ENCODE data around the gene HHIPL1. TPM values are rescaled to one million over a fixed set of nuclear protein-coding genes. Genes with fewer than 3 reads are reported as not detected.

The HHIPL1 gene
- total RNA-seq, 6 experiments from 2014 or later = 0.43 to 1.4 (median 0.66) TPM

- peak in 1 of 4 donors; percentile 24 for ATAC-seq
- intact Hi-C loops (cut with DNase I) = no loop called here
- DNase-seq = no peak
- Histone ChIP-seq H3K4me1 (no peaks in the 10 kb centered on the region), H3K36me3 (no peaks in the 10 kb centered on the region), H3K9me3 (no peaks in the 10 kb centered on the region), H3K4me3 (no peak overlapping the region), H3K27ac (no peak overlapping the region), H3K27me3 (no peaks in the 10 kb centered on the region)
- TF ChIP-seq, protein P1, sequence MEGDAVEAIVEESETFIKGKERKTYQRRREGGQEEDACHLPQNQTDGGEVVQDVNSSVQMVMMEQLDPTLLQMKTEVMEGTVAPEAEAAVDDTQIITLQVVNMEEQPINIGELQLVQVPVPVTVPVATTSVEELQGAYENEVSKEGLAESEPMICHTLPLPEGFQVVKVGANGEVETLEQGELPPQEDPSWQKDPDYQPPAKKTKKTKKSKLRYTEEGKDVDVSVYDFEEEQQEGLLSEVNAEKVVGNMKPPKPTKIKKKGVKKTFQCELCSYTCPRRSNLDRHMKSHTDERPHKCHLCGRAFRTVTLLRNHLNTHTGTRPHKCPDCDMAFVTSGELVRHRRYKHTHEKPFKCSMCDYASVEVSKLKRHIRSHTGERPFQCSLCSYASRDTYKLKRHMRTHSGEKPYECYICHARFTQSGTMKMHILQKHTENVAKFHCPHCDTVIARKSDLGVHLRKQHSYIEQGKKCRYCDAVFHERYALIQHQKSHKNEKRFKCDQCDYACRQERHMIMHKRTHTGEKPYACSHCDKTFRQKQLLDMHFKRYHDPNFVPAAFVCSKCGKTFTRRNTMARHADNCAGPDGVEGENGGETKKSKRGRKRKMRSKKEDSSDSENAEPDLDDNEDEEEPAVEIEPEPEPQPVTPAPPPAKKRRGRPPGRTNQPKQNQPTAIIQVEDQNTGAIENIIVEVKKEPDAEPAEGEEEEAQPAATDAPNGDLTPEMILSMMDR (IDR thresholded peaks at IDR 0.05) = no peak
- TF ChIP-seq POLR2A (IDR thresholded peaks at IDR 0.05) = no peak
- WGBS (ENCODE audit: insufficient coverage, low coverage, low lambda C conversion rate, missing lambda C conversion rate) = 90% methylated on average over 6 of the region's 8 CpGs
Observed at GRCh38 chr14:99612738-99613330, 32.1 kb upstream of the HHIPL1 start.

DNA sequence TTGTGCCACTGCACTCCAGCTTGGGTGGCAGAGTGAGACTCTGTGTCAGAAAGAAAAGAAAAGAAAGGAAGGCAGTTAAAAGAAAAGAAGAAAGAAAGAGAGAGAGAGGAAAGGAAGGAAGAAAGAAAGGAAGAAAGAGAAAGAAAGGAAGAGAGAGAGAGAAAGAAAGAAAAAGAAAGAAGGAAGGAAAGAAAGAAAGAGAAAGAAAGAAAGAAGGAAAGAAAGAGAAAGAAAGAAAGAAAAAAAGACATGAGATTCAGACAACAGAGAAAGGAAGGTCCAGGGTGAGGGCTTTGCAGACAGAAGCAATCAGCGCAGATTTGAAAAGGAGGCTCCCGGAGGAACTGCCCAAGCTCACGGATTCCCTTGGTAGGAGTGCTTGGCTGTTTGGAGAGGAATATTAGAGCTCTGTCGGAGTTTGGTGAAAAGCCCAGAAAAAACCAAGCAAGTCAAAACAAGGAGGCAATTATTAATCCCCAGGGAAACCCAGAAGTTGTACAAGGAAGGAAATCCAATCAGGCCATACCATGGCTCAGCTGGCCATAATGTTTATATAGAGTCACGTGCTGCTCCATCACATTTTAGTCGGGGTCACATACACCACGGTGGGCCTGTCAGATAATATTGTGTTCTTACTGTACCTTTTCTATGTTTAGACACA is 29.3 kb upstream of the HHIPL1 start:
- Histone ChIP-seq H3K4me1 (no peaks in the 10 kb centered on the region), H3K27ac (no peak overlapping the region), H3K4me3 (no peak overlapping the region), H3K9me3 (no peaks in the 10 kb centered on the region), H3K27me3 (no peaks in the 10 kb centered on the region), H3K36me3 (no peaks in the 10 kb centered on the region)
- TF ChIP-seq, protein P1 (IDR thresholded peaks at IDR 0.05) = no peak
- no peak for TF ChIP-seq POLR2A (IDR thresholded peaks at IDR 0.05)
- ATAC-seq (no peak), DNase-seq (no peak)
- intact Hi-C loops (cut with DNase I) = no loop called here
- WGBS (ENCODE audit: insufficient coverage, low coverage, low lambda C conversion rate, missing lambda C conversion rate) = 50% methylated on average over 7 of the region's 7 CpGs

GRCh38 chr14:99616832-99617800 is 27.8 kb upstream of the HHIPL1 start:
- Histone ChIP-seq H3K36me3 (no peaks in the 10 kb centered on the region), H3K4me3 (no peak overlapping the region), H3K27me3 (no peaks in the 10 kb centered on the region), H3K9me3 (no peaks in the 10 kb centered on the region), H3K27ac (no peak overlapping the region), H3K4me1 (no peaks in the 10 kb centered on the region)
- intact Hi-C loops (cut with DNase I) = no loop called here
- WGBS (ENCODE audit: insufficient coverage, low coverage, low lambda C conversion rate, missing lambda C conversion rate) = 61% methylated on average over 16 of the region's 16 CpGs
- TF ChIP-seq POLR2A (IDR thresholded peaks at IDR 0.05) = no peak
- TF ChIP-seq, protein P1 (IDR thresholded peaks at IDR 0.05) = no peak
- no peak for DNase-seq
- no peak for ATAC-seq

DNA sequence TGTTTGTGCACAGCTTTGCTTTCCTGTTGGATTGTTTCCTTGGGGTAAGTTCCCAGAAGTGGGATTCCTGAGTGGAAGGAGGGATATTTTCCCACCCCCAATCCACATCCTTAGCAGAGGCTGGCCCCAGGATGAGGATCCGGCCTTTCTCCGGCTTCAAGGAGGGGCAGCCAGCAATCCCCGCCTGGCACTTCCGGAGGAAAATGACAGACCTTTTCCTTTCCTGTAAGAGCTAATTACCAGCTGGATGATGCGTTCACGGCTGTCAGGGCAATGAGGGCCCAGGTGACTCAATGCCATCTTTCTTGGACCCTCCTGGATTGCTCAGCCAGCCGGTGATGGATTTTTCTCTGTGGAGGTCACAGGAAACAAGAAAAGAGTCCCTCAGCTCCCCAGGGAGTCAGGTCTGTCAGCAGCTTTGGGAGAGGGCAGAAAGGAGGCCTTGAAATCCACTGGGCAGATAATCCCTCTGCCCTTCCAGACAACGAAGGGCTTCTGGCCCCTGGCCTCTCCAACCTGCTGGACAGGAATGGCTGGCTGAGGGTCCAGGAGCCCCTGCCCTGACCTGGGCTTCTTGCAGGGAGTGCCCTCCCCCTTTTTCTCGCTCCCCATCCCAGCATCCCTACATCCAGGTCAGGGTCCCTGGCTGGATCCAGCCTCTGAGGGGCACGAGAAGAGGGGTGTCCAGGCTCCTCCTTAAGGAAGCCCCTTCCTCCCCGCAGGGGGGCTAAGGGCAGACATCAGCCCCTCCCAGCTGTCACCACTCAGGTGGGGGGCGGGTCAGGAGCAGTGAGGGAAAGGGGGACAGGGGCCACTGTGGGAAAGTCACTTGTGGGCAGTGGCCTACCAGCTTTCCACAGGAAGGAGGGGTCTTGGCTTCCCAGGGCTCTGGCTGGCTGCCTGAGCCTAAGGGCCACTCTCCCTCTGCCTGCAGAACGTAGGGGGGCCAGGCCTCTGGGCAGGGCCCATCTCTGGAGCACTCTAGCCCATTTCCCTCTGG is 24.8 kb upstream of the HHIPL1 start:
- H3K27ac ChIP-seq = peak overlapping the region in 1 of 3 donors; percentile 39
- peak in 1 of 3 donors; percentile 47 for DNase-seq
- WGBS (ENCODE audit: insufficient coverage, low coverage, low lambda C conversion rate, missing lambda C conversion rate) = 43% methylated on average over 4 of the region's 13 CpGs

More for the DNA sequence above, 24.8 kb upstream of the HHIPL1 start:
- no peaks in the 10 kb centered on the region for H3K36me3 ChIP-seq
- H3K4me1 ChIP-seq = no peaks in the 10 kb centered on the region
- no peak overlapping the region for H3K4me3 ChIP-seq
- no peaks in the 10 kb centered on the region for H3K27me3 ChIP-seq
- ATAC-seq = peak; percentile 39 to 65 (median 52)
- no peaks in the 10 kb centered on the region for H3K9me3 ChIP-seq
- no peak for TF ChIP-seq POLR2A (IDR thresholded peaks at IDR 0.05)
- TF ChIP-seq, protein P1 (IDR thresholded peaks at IDR 0.05) = no peak
- intact Hi-C loops (cut with DNase I) = no loop called here
